OCI-LY7 (cell line): ENCODE measurements around the gene COX4I1.

Experiments used
- EZH2phosphoT487 ChIP-seq: fragments of 200-600 bp; sonication (generic); IDR thresholded peaks from 2 replicates; pipeline ENCODE4 v1.6.1; 2018; ENCODE audit warnings: low read depth, borderline replicate concordance, mild to moderate bottlenecking, mixed run types, antibody characterized with exemption, low read length, moderate library complexity, mixed read lengths
- TF ChIP-seq, protein P1 (sequence below): fragments of 200-600 bp; sonication (generic); conservative IDR thresholded peaks from 2 replicates; pipeline ENCODE4 v1.5.1; 2014; ENCODE audit warnings: mild to moderate bottlenecking, antibody characterized with exemption, low read length, moderate library complexity, mixed read lengths

DNA sequence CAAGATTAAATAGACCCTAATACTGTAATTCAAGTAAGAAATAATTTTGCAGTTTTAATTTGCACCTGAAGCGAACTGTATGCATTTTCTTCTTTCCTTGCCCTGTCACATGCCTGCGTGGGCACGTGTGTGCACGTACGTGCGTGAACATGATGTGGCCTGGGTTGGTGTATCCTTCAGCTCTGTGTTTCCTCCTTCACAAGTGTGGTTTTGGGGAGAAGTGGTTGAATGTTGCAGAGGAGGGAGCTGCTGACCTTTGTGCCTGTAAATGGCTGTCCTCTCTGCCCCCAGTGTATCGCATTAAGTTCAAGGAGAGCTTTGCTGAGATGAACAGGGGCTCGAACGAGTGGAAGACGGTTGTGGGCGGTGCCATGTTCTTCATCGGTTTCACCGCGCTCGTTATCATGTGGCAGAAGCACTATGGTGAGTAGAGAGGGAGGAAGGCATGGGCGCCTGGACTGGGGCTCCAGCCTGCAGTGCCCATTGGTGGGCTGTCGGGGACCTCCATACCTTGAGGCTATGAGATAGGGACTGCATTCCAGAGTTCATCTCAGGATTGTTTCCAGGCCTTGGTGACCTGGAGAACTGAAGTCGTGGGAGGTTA lies 6.0 kb downstream of the COX4I1 start:
- TF ChIP-seq, protein P1, sequence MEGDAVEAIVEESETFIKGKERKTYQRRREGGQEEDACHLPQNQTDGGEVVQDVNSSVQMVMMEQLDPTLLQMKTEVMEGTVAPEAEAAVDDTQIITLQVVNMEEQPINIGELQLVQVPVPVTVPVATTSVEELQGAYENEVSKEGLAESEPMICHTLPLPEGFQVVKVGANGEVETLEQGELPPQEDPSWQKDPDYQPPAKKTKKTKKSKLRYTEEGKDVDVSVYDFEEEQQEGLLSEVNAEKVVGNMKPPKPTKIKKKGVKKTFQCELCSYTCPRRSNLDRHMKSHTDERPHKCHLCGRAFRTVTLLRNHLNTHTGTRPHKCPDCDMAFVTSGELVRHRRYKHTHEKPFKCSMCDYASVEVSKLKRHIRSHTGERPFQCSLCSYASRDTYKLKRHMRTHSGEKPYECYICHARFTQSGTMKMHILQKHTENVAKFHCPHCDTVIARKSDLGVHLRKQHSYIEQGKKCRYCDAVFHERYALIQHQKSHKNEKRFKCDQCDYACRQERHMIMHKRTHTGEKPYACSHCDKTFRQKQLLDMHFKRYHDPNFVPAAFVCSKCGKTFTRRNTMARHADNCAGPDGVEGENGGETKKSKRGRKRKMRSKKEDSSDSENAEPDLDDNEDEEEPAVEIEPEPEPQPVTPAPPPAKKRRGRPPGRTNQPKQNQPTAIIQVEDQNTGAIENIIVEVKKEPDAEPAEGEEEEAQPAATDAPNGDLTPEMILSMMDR, result no peak
- no peak for TF ChIP-seq EZH2phosphoT487
